Astrocyte (in vitro differentiated cells and primary cell): Measurements from ENCODE around the gene ME3.

Experiments
- CTCF ChIP-seq: IDR thresholded peaks from 2 replicates; pipeline ENCODE4 v1.5.1; 2011; ENCODE audit warnings: low read depth, mild to moderate bottlenecking, inconsistent platforms, low read length, moderate library complexity; ENCODE audit not compliant: insufficient read depth
- EZH2 ChIP-seq: IDR thresholded peaks from 2 replicates; pipeline ENCODE4 v1.6.1; 2012; ENCODE audit warnings: mild to moderate bottlenecking, low read length, inconsistent platforms; ENCODE audit not compliant: insufficient read depth

- TF ChIP-seq CTCF = no peak
- no peak for TF ChIP-seq EZH2
These were observed 46.1 kb upstream of the ME3 start for GRCh38 chr11:86718521-86718920.
